ENCODE measurements around the gene SLC41A1.
A peak's percentile ranks its signal among the peaks of the same experiment; 100 is the strongest.

SLC41A1 gene

DNA sequence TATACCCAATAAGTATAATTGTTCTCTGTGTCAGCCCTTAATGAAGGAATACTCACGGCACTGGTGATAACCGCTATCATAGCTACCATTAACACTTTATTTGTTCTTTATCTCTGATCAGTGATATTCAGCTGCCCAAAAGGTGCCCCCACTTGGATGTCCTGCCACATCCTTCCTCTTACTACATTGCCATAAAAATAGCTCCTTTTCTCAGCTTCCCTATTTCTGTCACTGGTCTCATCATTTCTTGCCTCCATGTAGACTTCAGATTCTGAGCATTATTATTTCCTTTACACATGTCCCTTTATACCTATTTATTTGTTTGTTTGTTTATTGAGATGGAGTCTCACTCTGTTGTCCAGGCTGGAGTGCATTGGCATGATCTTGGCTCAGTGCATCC lies 35.0 kb downstream of the SLC41A1 start:
- Histone ChIP-seq H4K20me1 (ENCODE audit: insufficient read depth, low read length, poor library complexity, severe bottlenecking) (no peaks in the 10 kb centered on the region), H3K36me3 (ENCODE audit: insufficient read depth, low read length) (no peaks in the 10 kb centered on the region), H3K79me2 (ENCODE audit: insufficient read depth, low read length) (peaks cover 9% of the 10 kb centered on the region), H2AFZ (ENCODE audit: low read length) (no peak overlapping the region), H3K9ac (ENCODE audit: low read depth, low read length, poor library complexity, severe bottlenecking) (no peak overlapping the region), H3K4me2 (ENCODE audit: low read depth, low read length, poor library complexity, severe bottlenecking) (no peak overlapping the region), H3K4me1 (ENCODE audit: insufficient read depth, low read length, poor library complexity, severe bottlenecking) (peaks cover 20% of the 10 kb centered on the region), H3F3A (ENCODE audit: low read depth) (no peaks in the 10 kb centered on the region), H3K9me3 (ENCODE audit: insufficient read depth, low read depth, low read length) (no peaks in the 10 kb centered on the region), H3K9me2 (replicated peaks; ENCODE audit: low read depth, low read length) (no peaks in the 10 kb centered on the region), H3K4me3 (ENCODE audit: low read length, poor library complexity, severe bottlenecking) (no peak overlapping the region), H3K27me3 (ENCODE audit: insufficient read depth, low read length, poor library complexity, severe bottlenecking) (no peaks in the 10 kb centered on the region)
- TF ChIP-seq, protein P1, sequence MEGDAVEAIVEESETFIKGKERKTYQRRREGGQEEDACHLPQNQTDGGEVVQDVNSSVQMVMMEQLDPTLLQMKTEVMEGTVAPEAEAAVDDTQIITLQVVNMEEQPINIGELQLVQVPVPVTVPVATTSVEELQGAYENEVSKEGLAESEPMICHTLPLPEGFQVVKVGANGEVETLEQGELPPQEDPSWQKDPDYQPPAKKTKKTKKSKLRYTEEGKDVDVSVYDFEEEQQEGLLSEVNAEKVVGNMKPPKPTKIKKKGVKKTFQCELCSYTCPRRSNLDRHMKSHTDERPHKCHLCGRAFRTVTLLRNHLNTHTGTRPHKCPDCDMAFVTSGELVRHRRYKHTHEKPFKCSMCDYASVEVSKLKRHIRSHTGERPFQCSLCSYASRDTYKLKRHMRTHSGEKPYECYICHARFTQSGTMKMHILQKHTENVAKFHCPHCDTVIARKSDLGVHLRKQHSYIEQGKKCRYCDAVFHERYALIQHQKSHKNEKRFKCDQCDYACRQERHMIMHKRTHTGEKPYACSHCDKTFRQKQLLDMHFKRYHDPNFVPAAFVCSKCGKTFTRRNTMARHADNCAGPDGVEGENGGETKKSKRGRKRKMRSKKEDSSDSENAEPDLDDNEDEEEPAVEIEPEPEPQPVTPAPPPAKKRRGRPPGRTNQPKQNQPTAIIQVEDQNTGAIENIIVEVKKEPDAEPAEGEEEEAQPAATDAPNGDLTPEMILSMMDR (conservative IDR thresholded peaks at IDR 0.05; ENCODE audit: low read length), result no peak
- TF ChIP-seq EZH2phosphoT487 (IDR thresholded peaks at IDR 0.05; ENCODE audit: borderline replicate concordance), result no peak

DNA sequence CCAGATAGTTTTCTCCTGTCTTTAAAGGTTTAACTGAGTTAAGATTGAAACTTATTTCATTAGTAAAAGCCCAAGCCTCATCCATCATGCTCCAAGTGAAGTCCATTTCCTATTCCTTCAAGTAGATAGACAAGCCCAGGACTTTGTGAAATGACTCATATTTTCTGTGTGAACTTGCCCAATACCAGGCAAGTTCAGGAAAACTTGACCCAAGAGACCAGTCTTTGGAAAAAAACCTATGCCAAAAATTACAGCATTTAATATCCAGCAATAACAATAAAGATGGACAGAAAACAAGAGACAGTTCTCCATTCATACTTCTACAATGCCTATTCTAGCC lies 37.3 kb downstream of the SLC41A1 start:
- H4K20me1 ChIP-seq (ENCODE audit: insufficient read depth, low read length, poor library complexity, severe bottlenecking), result no peaks in the 10 kb centered on the region
- no peaks in the 10 kb centered on the region for H3K9me2 ChIP-seq (replicated peaks; ENCODE audit: low read depth, low read length)
- H3K36me3 ChIP-seq (ENCODE audit: insufficient read depth, low read length), result no peaks in the 10 kb centered on the region
- TF ChIP-seq, protein P1 (conservative IDR thresholded peaks at IDR 0.05; ENCODE audit: low read length), result no peak
- TF ChIP-seq EZH2phosphoT487 (IDR thresholded peaks at IDR 0.05; ENCODE audit: borderline replicate concordance), result no peak
- peaks cover 26% of the 10 kb centered on the region for H3K4me1 ChIP-seq (ENCODE audit: insufficient read depth, low read length, poor library complexity, severe bottlenecking)
- peak overlapping the region; percentile 90 for H3K4me3 ChIP-seq (ENCODE audit: low read length, poor library complexity, severe bottlenecking)
- H3K27me3 ChIP-seq (ENCODE audit: insufficient read depth, low read length, poor library complexity, severe bottlenecking), result no peaks in the 10 kb centered on the region
- H2AFZ ChIP-seq (ENCODE audit: low read length), result peak overlapping the region; percentile 95
- no peaks in the 10 kb centered on the region for H3K9me3 ChIP-seq (ENCODE audit: insufficient read depth, low read depth, low read length)
- peaks cover 9% of the 10 kb centered on the region for H3K79me2 ChIP-seq (ENCODE audit: insufficient read depth, low read length)
- peaks cover 4% of the 10 kb centered on the region; the same call in 1 of the 2 replicates for H3F3A ChIP-seq (ENCODE audit: low read depth)
- H3K4me2 ChIP-seq (ENCODE audit: low read depth, low read length, poor library complexity, severe bottlenecking), result peak overlapping the region; percentile 78
- H3K9ac ChIP-seq (ENCODE audit: low read depth, low read length, poor library complexity, severe bottlenecking), result peak overlapping the region; percentile 79

DNA sequence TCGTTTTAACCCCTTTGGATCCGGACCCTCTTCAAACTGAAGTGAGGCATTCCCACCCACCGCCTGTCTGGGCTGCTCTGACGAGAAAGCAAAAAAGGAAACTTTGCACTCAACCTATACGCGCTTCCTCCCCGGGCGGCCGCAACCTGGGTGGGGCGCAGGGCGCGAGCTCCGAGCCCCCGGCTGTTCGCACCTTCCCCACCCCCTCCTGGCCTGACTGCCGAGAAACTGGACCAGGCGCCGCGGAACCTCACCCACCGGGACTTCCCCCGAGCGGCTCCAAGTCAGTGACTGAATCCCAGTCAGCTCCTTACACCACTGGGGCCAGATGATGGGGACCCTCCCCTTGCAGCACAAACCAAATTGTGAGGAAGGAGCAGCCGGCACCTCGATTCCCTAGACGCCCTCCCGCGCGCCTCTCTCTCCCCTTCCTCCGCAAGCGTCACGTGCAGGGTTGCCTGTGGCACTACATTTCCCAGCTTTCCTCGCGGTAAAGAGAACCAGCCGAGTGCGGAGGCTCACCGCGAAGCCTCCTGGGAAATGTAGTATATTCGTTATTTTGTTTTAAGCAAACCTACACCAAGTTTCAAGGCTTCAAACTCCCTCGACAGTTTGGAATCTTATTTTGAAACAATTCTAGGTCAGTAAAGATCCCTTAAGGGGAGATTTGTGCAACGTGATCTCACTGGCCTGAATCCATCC lies 37.8 kb downstream of the SLC41A1 start, which contains the start of gene RAB29:
RAB29 (minus strand) TSS at position 468 of the 702 bp plus-strand sequence. CDS start 526 bp downstream, outside the sequence.
- peak within 1 kb of the TSS; percentile 95 for H2AFZ ChIP-seq (ENCODE audit: low read length)
- TF ChIP-seq, protein P1 (conservative IDR thresholded peaks at IDR 0.05; ENCODE audit: low read length), result no peak
- no peak for TF ChIP-seq EZH2phosphoT487 (IDR thresholded peaks at IDR 0.05; ENCODE audit: borderline replicate concordance)
- H3K36me3 ChIP-seq (ENCODE audit: insufficient read depth, low read length), result no peaks in the 10 kb centered on the region
- peaks cover 26% of the 10 kb centered on the region for H3K4me1 ChIP-seq (ENCODE audit: insufficient read depth, low read length, poor library complexity, severe bottlenecking)
- peak within 1 kb of the TSS; percentile 78 for H3K4me2 ChIP-seq (ENCODE audit: low read depth, low read length, poor library complexity, severe bottlenecking)
- H4K20me1 ChIP-seq (ENCODE audit: insufficient read depth, low read length, poor library complexity, severe bottlenecking), result no peaks in the 10 kb centered on the region
- no peaks in the 10 kb centered on the region for H3K9me3 ChIP-seq (ENCODE audit: insufficient read depth, low read depth, low read length)
- no peaks in the 10 kb centered on the region for H3K9me2 ChIP-seq (replicated peaks; ENCODE audit: low read depth, low read length)
- peak within 1 kb of the TSS; percentile 90 for H3K4me3 ChIP-seq (ENCODE audit: low read length, poor library complexity, severe bottlenecking)
- H3F3A ChIP-seq (ENCODE audit: low read depth), result peaks cover 4% of the 10 kb centered on the region; the same call in 1 of the 2 replicates
- no peaks in the 10 kb centered on the region for H3K27me3 ChIP-seq (ENCODE audit: insufficient read depth, low read length, poor library complexity, severe bottlenecking)
- H3K79me2 ChIP-seq (ENCODE audit: insufficient read depth, low read length), result peaks cover 9% of the 10 kb centered on the region
- H3K9ac ChIP-seq (ENCODE audit: low read depth, low read length, poor library complexity, severe bottlenecking), result peak within 1 kb of the TSS; percentile 79

All from Loucy (cell line).